HG02885 (cell line): ENCODE results near the gene GYG1.
A peak's percentile ranks its signal among the peaks of the same experiment; 100 is the strongest.
"Not testable (repeated sequence)": the region's sequence is repeated elsewhere in the genome, so short reads cannot be mapped to it uniquely, and the experiment has no call there.

ENCODE experiments used
- ATAC-seq: cut with Tn5 transposase; IDR thresholded peaks from one replicate; pipeline ENCODE4 v1.9.1; 2021; ENCODE audit warnings: mild to moderate bottlenecking; ENCODE audit not compliant: unreplicated experiment, poor library complexity

Gene GYG1

DNA sequence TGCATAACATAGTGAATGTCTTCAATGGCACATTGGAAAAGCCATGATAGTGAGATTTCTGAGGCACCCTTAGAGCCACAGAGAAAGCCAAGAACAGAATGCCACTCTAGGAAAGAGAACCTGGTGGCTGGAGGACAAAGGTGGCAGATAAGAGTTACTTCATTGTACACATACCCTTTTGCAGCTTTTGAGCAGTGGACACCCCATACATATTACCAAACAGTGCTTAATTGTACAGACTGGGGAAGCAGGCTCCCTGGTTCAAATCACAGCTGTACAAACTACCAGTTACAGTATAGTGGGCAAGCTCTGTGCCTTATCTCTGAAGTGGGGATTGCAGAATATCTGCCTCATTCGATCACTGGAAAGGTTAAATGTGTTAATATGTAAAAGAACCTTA lies 10.1 kb upstream of the GYG1 start:
- ATAC-seq, result no peak

DNA sequence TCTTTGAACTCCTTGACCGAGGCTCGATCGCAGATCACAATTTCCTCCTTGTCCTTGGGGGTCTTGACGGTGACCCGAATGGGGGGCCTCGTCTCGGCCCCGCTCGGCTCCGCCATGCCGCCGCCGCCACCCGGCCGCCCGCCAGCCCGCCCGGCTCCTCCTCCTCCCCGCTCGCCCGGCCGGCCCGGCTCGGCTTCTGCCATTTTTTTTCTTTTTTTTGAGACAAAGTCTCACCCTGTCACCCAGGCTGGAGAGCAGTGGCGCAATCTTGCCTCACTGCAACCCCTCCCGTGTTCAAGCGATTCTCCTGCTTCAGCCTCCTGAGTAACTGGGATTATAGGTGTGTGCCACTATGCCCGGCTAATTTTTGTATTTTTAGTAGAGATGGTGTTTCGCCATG lies 3.8 kb upstream of the GYG1 start:
- ATAC-seq, result not testable (repeated sequence)

DNA sequence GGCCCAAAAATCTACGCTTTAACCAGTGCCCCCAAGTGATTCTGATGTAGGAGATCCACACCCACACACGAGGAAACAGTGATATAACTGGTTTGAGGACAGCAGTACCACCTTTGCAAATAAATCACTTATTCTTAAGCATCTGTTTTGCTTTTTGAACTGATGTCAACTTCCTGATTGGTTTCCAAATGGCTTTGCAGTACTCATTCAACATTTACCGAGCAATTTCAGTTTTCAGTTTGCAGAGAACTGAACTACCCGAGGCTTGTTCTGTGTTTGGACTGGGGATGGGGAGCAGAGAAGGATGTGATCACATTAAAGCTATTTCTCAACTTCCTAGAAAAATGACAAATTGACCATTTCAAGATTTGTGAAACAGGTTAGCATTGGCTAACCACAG lies 1.1 kb upstream of the GYG1 start:
- peak; percentile 13 for ATAC-seq

DNA sequence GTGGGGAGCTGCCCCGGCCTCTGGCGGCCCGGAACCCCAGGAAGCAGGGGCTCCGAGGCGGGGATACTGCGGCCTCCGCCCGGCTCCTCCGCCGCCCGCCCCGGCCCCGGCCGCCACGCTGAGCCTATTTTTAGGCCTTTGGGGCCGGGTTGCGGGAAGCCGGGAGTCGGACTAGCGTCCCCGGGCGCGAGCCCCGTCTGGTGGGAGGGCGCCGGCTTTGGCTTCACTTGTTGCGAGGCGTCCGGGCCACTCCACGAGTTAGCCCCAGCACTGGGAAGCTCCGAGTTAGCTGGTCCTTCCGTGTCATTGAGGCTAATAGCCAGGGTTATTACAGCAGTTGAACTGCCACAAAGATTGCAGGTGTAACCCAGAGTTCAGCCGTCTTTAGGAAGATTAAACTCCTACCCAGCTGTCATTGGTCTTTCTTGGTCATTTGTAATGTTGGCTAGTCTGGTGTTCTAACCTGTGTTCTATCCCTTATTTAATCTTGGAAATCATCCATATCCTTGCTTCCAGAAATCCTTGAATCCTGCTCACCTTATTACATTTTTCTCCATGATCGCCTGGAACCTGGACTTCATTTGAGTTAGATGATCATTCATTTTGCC lies 791 bp downstream of the GYG1 start:
- ATAC-seq, result peak; percentile 34

DNA sequence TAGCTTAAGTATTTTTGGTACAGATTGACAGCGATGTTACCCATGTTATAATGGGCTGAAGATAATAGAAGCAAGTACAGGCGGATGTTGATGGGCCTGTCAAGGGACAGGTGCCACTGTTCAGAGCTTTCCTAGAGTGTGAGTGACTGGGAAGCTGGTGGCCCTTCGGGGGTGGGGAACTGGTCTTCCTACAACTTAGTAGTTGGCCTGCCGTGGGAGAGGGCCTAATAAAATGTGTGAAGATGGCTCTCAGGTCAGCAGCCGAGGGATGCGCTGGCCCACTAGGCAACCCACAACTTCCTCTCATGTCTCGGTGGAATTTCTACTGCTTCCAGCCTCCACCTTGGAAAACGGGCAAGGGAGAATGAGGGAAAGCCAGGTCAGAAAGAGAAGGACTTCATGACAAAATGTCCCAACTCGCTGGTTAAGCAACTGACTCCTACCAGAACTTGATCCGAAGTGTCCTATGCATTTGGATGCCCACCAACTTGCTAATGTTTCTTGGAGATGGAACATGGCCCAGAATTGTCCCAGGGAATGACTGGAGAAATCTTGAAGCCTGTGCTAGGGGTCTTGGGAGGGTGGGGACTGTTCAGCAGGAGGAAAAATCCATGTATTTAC lies 1.4 kb downstream of the GYG1 start:
- no peak for ATAC-seq

DNA sequence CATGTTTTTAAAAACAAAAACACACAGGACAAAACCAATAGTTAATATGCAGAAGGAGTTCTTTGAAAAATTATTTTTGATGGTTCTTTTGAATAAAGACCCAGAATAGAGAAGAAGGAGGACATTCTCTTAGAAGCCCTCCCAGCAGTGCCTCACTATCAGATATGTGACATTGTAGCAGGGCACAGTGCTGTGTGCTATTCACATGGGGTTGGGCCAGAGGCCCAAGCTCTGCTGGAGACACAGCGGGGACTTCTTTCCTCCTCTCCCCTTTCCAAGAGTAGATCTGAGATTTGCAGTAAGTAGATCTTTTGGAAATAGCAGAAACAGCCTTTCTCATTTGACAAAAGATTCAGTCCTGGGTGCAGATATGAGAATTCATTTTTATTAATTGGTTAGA lies 6.3 kb downstream of the GYG1 start:
- ATAC-seq, result no peak

DNA sequence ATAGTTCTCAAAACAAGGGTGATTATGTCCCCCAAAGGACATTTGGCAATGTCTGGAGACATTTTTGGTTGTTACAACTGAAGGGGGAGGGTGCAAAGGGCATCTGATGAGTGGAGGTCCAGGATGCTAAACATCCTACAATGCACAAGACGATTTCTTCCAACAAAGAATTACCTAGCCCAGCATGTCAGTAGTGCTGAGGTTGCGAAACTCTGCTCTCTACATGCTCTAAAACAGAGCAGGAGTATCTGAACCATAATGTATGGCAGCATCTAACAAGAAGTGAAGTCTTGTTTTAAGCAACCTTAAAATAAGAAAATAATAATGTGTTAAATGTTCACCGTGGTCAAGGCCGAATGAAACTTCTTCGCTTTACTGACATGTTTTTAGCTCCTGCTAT lies 7.0 kb downstream of the GYG1 start:
- no peak for ATAC-seq

DNA sequence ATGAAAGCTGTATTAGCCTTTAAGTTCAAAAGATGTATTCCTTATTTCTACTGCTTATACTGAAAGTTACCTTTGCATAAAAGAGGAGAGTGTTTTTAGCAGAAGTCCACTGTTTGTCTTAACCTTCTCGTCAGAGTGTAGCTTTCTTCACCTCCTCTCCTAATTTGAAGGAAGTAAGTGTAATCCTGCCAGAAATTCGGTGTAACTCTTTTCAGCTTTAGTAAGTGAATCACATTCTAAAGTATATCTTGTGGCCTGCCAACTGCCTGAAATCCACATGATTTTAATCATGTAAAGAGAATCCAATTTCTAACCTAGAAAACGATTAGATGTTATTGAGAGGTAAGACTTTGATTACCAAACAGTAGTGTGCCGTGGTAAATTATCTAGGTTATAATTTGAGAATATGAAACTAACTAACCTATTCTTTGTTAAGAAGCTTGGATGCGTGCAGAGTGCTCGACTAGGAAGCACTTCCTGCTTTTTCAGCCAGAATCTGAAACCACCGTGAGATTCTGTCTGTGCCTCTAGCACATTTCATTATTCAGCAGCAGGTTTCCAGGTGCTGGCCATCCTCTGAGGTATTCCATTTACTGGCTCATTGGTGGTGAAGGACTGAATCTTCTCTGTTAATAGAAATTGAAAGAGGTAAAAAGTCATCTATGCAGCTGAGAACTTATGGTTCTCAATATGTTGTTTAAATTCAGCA lies 7.5 kb downstream of the GYG1 start:
- ATAC-seq, result peak; percentile 47

DNA sequence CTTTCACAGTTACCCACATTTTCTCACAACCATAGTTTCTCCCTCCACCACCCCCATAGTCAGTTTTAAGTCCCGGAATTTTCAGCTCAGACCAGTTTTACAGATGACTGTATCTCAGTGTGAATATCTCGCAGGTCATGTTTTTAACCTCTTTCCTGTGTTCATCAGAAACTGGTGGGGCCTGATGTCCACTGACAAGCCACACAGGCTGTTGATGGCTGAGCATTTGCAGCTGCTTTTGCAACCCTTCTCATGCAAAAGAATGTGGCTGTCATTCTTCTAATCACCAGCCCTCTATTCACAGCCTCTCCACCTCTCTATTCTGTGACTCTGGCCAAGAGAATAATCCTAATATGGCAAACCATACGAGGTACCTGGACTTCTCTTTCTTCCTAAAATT lies 8.5 kb downstream of the GYG1 start:
- ATAC-seq, result peak; percentile 57

DNA sequence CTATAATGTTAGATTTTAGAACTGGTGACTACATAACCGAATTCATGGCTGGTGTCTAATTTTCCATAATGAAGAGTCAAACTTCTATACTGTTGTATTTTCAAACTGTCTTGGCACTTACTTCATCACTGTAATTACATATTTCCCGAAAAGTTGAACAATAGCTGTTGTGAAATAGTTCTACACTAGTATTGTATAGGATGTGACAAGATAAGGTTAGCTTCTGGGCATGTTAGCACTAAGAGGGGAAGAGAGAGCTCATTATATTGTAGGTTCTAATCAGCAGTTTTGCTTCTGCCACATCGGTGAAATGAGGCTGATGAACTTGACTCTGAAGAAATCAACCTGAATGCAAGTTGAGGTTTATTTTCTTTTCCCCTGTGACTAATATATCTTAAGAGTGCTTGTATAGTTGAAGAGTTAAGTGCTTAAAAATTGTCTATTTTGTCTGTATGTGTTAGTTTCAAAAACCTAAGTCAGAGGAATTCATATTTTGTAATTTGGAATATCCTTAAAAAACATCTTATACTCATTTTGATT lies 8.9 kb downstream of the GYG1 start:
- ATAC-seq, result no peak

DNA sequence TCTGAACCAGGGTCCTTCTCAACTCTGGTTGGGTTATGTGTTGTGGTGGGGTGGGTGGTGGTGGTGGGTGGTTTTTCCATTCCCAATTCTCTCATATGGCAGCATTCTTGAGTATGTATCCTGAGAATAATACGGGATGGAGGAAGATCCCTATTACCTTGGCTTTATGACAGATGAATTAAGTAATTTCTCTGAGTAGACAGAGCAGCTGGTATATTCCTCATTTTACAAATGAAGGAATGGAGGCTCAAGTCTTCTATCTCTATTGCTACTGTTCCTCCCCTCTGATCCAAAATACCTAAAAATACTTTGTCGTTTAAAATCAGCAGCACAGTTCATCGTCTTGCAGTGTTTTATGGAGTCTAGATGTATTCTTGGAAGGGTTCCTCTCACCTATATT lies 10.4 kb downstream of the GYG1 start:
- no peak for ATAC-seq

DNA sequence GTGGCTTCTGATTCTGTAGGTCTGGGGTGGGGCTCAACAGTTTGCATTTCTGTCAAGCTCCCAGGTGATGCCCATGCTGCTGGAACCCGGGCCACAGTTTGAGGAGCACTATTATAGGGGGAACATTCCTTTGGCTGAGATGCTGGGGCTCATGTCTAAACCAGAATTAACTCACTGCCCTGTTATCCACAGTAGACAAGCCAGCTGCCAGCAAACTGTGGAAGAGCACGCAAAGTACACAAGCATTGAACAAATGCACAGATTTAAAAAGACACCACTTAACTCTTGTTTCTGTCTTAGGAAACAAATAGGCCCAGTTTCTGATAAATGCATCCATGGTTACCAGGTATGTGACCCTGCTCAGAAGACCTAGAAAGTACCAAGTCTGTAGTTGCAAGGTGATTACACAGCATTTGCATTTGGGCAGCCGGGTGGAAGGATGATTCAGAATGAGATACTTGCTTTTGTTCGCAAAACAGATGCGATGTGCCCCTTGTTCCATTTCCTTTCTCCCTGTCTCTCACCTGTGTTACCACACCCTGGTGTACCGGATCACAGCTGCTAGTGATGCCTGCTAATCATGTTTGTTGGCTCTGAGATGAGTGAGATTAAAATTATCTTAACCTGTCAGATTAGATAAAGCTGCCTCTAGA lies 12.4 kb downstream of the GYG1 start:
- peak; percentile 75 for ATAC-seq

DNA sequence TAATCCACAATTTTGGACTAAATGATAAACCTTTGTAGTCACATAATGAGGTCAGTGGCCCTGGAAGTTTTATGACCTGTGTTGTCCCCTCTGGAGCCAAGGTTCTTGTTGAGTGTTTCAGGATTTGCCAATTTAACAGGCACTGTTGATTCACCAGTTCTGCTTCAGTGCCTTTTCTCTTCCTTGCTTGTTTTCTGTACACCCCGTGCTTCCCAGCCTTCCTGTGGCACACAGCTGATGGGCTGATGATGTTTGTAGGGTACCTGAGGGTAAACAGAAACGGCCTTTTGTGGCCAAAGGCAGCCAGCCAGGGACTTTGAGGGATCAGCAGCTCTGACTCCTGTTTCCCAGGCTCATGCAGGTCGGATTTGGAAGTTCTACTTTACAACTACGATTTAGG lies 13.3 kb downstream of the GYG1 start:
- no peak for ATAC-seq

DNA sequence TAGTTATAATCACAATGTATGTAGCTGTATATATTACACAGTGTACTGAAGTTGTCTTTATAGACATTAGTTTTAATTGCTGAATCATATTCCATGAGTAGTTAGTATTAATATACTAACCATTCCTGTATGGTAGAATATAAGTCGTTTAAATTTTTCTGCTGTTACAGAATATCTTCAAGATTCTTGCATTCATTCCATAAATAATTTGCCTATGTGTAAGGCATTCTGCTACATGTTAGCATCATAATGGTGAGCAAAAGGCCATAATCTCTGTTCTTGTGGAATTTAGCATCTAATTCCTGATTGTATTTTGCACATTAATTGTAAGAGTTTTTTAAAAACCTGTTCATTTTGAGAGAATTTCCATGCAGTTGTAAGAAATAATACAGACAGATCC lies 14.1 kb downstream of the GYG1 start:
- ATAC-seq, result no peak

DNA sequence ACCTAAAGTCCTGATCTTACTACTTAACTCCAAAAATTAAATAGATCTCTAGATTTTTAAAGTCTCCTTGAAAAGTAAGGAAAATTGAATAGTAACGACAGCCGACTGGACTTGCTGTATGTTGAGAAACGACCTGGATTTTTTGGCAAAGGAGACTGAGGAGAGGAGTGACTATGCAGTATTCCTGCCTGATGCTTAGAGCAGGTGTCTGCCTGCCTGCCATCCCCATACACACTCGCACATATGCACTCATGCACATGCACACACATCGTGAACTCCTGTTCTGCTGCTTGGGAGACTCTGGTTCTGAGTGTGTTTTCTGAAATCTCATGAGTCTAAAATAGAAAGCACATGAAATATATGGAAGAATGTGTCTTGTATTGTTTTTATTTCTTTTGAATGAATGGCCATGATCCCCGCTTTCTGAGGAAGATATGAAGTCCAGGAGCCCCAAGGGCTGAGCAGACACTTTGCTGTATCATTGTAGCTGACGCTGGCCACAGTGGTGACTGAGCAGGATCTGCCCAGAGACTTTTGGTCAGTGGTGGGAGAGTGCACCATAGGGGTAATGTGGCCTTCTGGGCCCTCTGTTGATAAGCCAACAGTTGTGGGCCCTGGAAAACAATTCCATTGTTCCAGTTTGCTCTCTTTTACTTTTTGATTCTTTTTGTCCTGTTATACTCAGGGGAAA lies 16.4 kb downstream of the GYG1 start:
- no peak for ATAC-seq

DNA sequence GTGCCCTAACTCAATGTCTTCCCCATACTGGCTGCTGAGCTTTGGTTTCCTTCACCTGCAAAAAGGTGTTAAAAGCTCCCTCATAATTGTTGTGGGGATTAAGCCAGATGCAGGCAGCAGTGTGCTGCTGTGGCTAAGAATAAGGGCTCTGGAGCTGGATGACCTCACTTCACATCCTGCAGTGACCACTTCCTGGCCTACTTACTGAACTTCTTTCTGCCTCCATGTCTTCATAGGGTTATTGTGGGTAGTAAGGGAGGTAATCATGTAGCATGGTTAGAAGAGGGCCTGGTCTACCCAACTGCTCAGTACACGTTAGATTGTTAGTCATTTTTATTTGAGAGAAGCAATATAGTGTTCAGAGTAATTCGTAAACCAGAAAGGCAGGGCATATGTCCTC lies 18.4 kb downstream of the GYG1 start:
- peak; percentile 92 for ATAC-seq

DNA sequence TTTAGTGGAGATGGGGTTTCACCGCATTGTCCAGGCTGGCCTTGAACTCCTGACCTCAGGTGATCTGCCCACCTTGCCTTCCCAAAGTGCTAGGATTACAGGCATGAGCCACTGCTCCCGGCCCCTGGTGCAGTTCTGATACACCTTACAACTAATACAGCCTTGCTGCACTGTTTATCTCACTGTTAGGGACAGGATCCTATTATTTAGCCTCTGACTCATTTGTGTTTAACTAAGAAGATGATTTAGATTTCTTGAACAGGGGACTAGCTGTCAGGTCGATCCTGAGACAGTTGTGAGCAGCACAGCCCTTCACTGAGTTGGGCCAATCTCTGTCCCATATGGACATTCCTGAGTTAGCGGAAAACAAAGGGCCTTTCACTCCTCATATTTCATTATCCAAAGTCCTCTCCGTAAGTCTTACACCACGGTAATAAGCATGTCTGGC lies 19.2 kb downstream of the GYG1 start:
- ATAC-seq, result no peak

DNA sequence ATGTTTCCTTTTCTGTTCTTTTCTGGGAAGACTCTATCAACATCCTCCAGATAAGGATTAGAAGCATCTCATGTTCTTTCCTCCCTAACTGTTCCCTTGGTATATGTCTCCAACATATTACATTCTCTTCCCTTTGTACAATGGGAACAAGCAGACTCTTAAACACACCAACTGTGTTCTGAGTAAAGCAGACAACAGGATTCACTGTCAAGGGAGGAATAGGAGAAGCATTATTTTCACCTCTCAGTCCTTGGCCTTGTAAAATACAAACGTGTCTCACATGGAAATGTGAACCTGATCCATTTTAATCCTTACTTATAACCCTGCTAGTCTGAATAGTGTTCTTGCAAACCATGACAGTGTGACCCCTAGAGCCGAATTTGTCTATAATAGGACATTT lies 19.6 kb downstream of the GYG1 start:
- no peak for ATAC-seq

DNA sequence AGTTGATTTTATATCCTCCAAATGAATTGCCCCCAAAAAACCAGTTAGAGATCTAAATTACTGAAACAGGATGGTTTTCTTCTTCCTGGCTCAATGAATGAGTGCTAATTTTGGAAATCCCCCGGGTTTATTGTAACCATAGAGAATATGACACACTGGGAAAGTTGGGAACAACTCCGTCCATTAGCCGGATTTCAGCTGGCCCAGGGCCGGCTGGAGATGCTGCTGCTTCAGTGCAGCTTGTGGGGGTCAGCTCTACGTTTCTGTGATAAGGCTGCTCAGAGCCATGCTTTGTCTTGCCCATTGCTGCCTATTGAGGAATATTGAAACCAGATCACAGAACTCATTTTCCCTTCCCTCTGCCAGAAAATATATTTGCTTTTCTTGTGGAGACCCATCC lies 20.3 kb downstream of the GYG1 start:
- no peak for ATAC-seq

DNA sequence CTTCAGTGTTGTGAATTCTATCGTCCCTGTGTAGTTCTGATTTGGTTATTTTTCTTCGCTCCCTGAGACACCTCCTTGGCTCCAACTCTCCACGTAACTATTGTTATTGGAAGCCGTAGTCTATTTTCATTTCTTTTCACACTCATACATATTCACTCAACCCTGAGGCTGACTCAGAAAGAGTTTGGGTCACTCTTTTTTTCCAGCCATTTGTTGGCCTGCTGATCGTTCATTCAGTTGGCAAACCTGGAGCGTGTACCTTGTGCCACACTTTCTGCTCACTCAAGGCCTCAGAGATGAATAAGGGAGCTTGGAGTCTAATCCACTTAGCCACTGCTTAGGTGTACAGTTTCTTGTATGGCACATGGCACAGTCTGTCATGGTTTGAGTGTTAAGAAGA lies 22.4 kb downstream of the GYG1 start:
- no peak for ATAC-seq

DNA sequence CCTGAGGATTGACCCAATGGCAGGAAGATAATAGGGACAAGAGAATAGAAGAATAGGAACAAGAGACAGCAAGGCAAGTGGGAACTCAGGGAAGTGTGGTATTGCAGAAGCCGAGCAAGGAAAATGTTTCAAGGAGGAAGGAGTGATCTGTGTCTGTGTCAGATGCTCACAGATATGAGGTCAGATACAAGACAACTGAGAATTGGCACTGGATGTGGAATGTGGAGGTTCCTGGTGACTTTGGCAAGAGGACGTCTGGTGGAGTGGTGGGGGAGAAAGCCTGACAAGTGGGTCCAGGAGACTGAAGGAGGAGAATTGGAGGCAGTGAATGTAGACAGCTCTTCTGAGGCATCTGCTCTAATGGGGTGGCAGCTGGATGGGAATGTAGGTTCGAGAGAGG lies 24.1 kb downstream of the GYG1 start:
- ATAC-seq, result no peak
